ENCODE data around the gene TGFB2.

Gene TGFB2

DNA sequence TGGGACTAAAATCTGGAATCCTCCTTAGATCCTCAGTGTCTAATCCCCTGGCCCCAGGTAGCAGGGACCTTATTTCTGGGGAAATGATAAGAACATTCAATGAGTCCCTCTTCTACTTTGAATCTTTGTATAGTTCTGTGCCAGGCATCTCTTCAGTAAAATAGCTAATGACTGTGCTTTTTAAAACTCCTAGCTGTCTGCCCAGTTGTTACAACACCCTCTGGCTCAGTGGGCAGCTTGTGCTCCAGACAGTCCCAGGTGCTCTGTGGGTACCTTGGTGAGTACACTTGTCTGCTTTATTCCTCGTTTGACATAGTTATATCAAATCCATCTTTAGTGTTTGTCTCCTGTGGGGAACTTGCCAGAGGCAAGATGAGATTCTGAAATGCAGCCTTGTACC lies 18.0 kb downstream of the TGFB2 start:
- DNase-seq (ENCODE audit: low read depth), result no peak
- TF ChIP-seq, protein P1, sequence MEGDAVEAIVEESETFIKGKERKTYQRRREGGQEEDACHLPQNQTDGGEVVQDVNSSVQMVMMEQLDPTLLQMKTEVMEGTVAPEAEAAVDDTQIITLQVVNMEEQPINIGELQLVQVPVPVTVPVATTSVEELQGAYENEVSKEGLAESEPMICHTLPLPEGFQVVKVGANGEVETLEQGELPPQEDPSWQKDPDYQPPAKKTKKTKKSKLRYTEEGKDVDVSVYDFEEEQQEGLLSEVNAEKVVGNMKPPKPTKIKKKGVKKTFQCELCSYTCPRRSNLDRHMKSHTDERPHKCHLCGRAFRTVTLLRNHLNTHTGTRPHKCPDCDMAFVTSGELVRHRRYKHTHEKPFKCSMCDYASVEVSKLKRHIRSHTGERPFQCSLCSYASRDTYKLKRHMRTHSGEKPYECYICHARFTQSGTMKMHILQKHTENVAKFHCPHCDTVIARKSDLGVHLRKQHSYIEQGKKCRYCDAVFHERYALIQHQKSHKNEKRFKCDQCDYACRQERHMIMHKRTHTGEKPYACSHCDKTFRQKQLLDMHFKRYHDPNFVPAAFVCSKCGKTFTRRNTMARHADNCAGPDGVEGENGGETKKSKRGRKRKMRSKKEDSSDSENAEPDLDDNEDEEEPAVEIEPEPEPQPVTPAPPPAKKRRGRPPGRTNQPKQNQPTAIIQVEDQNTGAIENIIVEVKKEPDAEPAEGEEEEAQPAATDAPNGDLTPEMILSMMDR (IDR thresholded peaks at IDR 0.05; ENCODE audit: low read depth, low read length, missing control alignments), result no peak
- H3K4me3 ChIP-seq (ENCODE audit: low read depth, low read length), result no peak overlapping the region
- in situ Hi-C loops (cut with HindIII; ENCODE audit: low sequenced_read_pairs), result no loop called here

DNA sequence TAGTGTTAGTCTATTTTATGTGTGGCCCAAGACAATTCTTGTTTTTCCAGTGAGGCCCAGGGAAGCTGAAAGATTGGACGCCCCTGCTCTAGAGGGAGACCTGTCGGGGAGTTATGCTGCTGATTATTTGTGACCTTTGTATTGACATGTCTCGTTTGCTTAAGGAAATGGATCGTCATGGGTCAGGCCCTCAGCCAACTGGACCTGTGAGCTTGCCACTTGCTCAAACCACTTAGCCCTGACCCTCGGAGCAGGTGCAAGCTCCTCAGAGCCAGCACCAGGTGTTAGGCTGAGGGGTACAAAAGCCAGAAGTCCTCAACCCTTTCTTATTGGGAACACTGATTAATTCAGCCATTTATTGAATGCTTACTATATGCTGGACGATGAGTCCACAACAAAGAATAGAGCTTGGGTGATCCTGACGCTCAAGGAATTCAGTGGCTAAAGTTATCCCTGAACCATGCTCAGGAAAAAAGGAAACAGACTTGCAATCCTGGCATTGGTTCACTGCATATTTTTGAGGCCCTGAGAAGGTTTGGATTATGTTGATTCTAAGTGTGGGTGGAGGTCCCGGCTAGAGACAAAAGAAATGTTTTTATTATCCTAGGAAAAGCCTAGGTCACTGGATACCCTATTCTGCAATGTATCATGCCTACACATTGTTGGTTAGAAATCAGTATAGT lies 19.0 kb downstream of the TGFB2 start:
- TF ChIP-seq, protein P1 (IDR thresholded peaks at IDR 0.05; ENCODE audit: low read depth, low read length, missing control alignments), result no peak
- no peak overlapping the region for H3K4me3 ChIP-seq (ENCODE audit: low read depth, low read length)
- in situ Hi-C loops (cut with HindIII; ENCODE audit: low sequenced_read_pairs), result no loop called here
- DNase-seq (ENCODE audit: low read depth), result no peak

DNA sequence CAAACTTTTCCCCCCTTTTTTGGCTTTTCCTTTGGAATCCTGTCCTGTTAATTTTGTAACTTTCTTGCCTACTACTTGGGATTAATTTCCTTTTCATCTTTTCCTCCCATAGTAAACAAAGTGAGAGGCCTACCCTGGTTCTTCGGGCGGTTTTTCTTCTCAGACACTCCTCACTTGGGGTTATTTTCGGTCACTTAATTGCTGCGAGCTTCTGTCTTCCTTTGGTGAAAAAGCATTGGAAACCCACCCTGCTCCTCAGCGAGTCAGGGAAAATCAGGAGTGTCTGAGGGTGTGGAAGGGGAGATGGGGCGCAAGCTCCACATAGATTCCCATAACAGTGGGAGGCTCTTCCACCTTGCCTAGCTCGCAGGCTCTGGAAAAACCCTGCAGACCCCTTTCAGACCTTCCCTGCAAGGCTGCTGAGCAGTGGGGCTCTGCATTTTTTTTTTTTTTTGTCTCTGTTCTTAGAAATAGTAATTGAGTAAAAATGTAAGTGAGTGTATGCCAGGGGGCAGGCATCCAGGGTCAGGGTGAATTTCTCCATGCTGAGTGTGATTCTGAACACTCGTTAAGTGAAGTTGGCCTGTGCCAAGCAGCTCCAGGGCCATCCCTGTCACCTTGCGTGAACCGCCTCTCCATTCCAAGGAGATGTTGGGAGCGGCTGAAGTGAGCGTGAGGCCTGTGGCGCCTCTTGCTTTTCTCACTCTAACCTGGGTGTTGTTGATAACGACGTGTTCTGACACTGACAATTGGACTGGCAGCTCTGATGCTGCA lies 20.3 kb downstream of the TGFB2 start:
- TF ChIP-seq, protein P1 (IDR thresholded peaks at IDR 0.05; ENCODE audit: low read depth, low read length, missing control alignments), result no peak
- DNase-seq (ENCODE audit: low read depth), result no peak
- H3K4me3 ChIP-seq (ENCODE audit: low read depth, low read length), result no peak overlapping the region
- in situ Hi-C loops (cut with HindIII; ENCODE audit: low sequenced_read_pairs), result loop anchor here (5.0 kb wide), 1 partner anchor 37 kb away; no protein-coding TSS in a partner anchor

DNA sequence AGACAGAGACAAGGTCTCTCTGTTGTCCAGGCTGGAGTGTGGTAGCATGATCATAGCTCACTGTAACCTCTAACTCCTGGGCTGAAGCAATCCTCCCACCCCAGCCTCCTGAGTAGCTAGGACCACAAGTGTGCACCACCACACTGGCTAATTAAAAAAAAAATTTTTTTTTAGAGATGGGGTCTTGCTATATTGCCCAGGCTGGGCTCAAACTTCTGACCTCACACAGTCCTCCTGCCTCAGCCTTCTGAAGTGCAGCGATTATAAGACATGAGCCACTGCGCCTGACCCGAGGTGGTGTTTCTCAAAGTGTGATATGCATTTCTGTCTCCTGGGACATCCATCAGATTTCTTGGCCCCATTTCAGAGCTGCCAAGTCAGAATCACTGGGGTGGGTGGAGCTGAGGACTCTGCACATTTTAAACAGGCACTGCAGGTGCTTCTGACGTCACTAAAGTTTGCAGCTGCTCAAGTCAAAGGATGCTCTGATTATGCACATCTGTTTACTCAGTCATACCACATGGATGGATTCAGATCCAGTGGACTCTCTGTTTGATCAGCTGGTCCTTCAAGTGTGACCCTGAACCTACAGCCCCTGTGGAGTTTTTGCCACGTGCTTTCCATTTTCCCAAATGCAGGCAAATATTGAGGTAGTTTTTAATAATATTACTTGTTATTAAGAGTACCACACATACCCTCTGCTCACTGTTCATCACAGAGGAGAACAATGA lies 21.4 kb downstream of the TGFB2 start:
- no peak overlapping the region for H3K4me3 ChIP-seq (ENCODE audit: low read depth, low read length)
- in situ Hi-C loops (cut with HindIII; ENCODE audit: low sequenced_read_pairs), result loop anchor here (5.0 kb wide), 1 partner anchor 36 kb away; no protein-coding TSS in a partner anchor
- DNase-seq (ENCODE audit: low read depth), result no peak
- TF ChIP-seq, protein P1 (IDR thresholded peaks at IDR 0.05; ENCODE audit: low read depth, low read length, missing control alignments), result no peak

DNA sequence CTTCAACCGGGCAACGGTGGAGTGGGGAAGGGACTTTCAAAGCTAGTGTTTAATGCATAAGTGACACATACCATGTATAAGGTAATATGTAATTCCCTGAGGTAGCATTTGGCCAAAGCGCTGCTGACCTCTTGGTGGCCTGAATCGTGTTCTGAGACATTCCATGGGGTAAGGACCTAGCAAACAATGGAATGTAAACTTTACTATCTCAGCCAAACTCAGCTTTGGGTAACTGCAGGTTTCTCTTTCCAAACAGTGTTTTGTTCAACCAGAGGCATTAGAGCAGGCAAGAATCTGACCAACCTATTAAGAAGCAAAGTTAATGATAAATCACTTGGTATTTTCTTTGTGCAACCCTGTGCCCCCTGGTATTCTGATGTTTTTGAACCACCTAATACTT lies 22.0 kb downstream of the TGFB2 start:
- no peak overlapping the region for H3K4me3 ChIP-seq (ENCODE audit: low read depth, low read length)
- TF ChIP-seq, protein P1 (IDR thresholded peaks at IDR 0.05; ENCODE audit: low read depth, low read length, missing control alignments), result no peak
- in situ Hi-C loops (cut with HindIII; ENCODE audit: low sequenced_read_pairs), result loop anchor here (5.0 kb wide), 1 partner anchor 35 kb away; no protein-coding TSS in a partner anchor
- no peak for DNase-seq (ENCODE audit: low read depth)

DNA sequence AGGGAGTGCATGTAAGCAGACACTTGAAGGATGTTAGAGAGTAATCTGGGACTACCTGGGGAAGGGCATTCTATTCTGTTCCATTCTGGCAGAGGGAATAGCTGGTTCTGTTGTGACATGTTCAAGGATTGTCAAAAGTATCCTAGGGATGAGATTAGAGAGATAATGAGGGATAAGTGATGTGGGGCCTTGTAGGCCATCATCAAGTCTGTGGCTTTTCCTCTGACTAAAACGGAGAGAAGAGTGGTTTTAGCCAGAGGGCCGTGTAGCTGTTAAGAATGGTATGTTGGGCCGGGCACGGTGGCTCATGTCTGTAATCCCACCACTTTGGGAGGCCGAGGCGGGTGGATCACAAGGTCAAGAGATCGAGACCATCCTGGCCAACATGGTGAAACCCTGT lies 23.6 kb downstream of the TGFB2 start:
- in situ Hi-C loops (cut with HindIII; ENCODE audit: low sequenced_read_pairs), result loop anchor here (5.0 kb wide), 1 partner anchor 34 kb away; no protein-coding TSS in a partner anchor
- TF ChIP-seq, protein P1 (IDR thresholded peaks at IDR 0.05; ENCODE audit: low read depth, low read length, missing control alignments), result no peak
- H3K4me3 ChIP-seq (ENCODE audit: low read depth, low read length), result no peak overlapping the region
- DNase-seq (ENCODE audit: low read depth), result no peak
